GM23248 (cell line): ENCODE results near the gene ALDH5A1.

ENCODE experiments used
- EZH2 ChIP-seq: fragments of 200-600 bp; sonication (generic); IDR thresholded peaks from 2 replicates; pipeline ENCODE4 v1.6.1; 2018; ENCODE audit warnings: antibody characterized with exemption, mild to moderate bottlenecking; ENCODE audit not compliant: insufficient read depth, poor library complexity, severe bottlenecking
- EZH2phosphoT487 ChIP-seq: fragments of 200-600 bp; sonication (generic); IDR thresholded peaks from 2 replicates; pipeline ENCODE4 v1.6.1; 2018; ENCODE audit warnings: antibody characterized with exemption, moderate library complexity, mild to moderate bottlenecking, low read depth; ENCODE audit not compliant: insufficient read depth

DNA sequence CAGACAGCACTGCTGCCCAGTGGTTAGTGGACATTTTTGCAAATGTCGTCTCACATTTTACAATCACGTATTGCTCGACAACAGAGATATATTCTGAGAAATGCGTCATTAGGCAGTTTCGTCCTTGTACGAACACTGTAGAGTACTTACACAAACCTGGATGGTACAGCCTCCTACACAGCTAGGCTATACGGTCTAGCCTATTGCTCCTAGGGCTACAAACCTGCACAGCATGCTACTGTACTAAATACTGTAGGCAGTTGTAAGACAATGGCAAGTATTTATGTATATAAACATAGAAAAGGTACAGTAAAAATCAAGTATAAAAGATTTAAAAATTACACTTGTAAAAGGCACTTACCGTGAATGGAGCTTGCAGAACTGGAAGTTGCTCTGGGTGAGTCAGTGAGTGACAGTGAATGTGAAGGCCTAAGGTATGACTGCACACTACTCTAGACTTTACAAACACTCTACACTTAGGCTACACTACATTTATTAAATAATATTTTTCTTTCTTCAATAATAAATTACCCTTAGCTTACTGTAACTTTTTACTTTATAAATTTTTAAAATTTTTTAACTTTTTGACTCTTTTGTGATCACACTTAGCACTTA is 43.1 kb downstream of the ALDH5A1 start:
- no peak for TF ChIP-seq EZH2
- TF ChIP-seq EZH2phosphoT487 = no peak
